ENCODE data around the gene PACSIN1.

PACSIN1 gene

GRCh38 chr6:34566830-34567546 lies 101.1 kb downstream of the PACSIN1 start:
- no peak for DNase-seq

GRCh38 chr6:34568341-34569201 lies 102.7 kb downstream of the PACSIN1 start:
- no peak for DNase-seq

- no peak for DNase-seq
These were observed 103.6 kb downstream of the PACSIN1 start for GRCh38 chr6:34569361-34569973.

GRCh38 chr6:34570066-34570833 lies 104.4 kb downstream of the PACSIN1 start:
- no peak for DNase-seq

- no peak for DNase-seq
These were observed 105.5 kb downstream of the PACSIN1 start for GRCh38 chr6:34571388-34571787.

GRCh38 chr6:34572021-34572420 lies 106.1 kb downstream of the PACSIN1 start:
- no peak for DNase-seq

GRCh38 chr6:34572585-34572984 lies 106.7 kb downstream of the PACSIN1 start:
- no peak for DNase-seq

GRCh38 chr6:34573567-34574183 lies 107.8 kb downstream of the PACSIN1 start:
- no peak for DNase-seq

- DNase-seq: no peak
These were observed 108.9 kb downstream of the PACSIN1 start for GRCh38 chr6:34574647-34575293.

GRCh38 chr6:34575326-34575725 lies 109.5 kb downstream of the PACSIN1 start:
- no peak for DNase-seq

- no peak for DNase-seq
These were observed 110.5 kb downstream of the PACSIN1 start for GRCh38 chr6:34576286-34576955.

GRCh38 chr6:34578445-34579262 lies 112.8 kb downstream of the PACSIN1 start:
- DNase-seq: no peak

GRCh38 chr6:34580707-34581560 lies 115.1 kb downstream of the PACSIN1 start:
- no peak for DNase-seq

GRCh38 chr6:34581561-34581920 lies 115.7 kb downstream of the PACSIN1 start:
- no peak for DNase-seq

GRCh38 chr6:34583461-34583860 lies 117.6 kb downstream of the PACSIN1 start:
- DNase-seq: no peak

GRCh38 chr6:34583861-34584604 lies 118.2 kb downstream of the PACSIN1 start:
- no peak for DNase-seq

- DNase-seq: no peak
These were observed 118.8 kb downstream of the PACSIN1 start for GRCh38 chr6:34584694-34585093.

Measured in inflammatory macrophage treated with lipopolysaccharide for 1 hour (primary cell).